Renal cortex interstitium (tissue), 11 donors: Measurements from ENCODE around the gene GPD1. TPM values are rescaled to one million over a fixed set of nuclear protein-coding genes. Genes with fewer than 3 reads are reported as not detected.
A peak's percentile ranks its signal among the peaks of the same experiment; 100 is the strongest.
"Not testable (repeated sequence)": the region's sequence is repeated elsewhere in the genome, so short reads cannot be mapped to it uniquely, and the experiment has no call there.

Experiments
- DNase-seq, 11 donors: peaks; one replicate each; pipeline ENCODE4 v3.0.0-alpha.2; 2013; ENCODE audit warnings: low read depth in 9 of 11, low spot score in 4 of 11; ENCODE audit errors: extremely low read depth in 1 of 11
- polyA plus RNA-seq, 3 donors: library from polyadenylated mRNA; unstranded; fragments of 120-200 nt; gene quantifications; one replicate each; pipeline ENCODE4 v1.2.1, GENCODE V29; 2013; ENCODE audit not compliant: insufficient read length in 3 of 3

Gene GPD1
- polyA plus RNA-seq, 3 donors, result 57.2 to 83.3 (median 65.6) TPM

- no peak for DNase-seq
These were observed 6.4 kb downstream of the GPD1 start for GRCh38 chr12:50110127-50110761.

- peak in 8 of 11 donors; percentile 43 to 81 (median 70) for DNase-seq
These were observed 7.0 kb downstream of the GPD1 start for GRCh38 chr12:50110762-50111351.

- no peak for DNase-seq
These were observed 7.5 kb downstream of the GPD1 start for GRCh38 chr12:50111395-50111692.

- peak; percentile 96 to 99 (median 99) for DNase-seq
These were observed 8.1 kb downstream of the GPD1 start, which contains the start of gene COX14 for GRCh38 chr12:50111693-50112455. TSS of gene COX14 (plus strand) at chr12:50112236. CDS start at chr12:50120044, 7,808 bp downstream.

- no peak for DNase-seq
These were observed 8.8 kb downstream of the GPD1 start for GRCh38 chr12:50112456-50113218.

GRCh38 chr12:50117057-50117622, 13.3 kb downstream of the GPD1 start:
- DNase-seq, result no peak

GRCh38 chr12:50119387-50119786, 15.6 kb downstream of the GPD1 start:
- DNase-seq, result no peak

- no peak for DNase-seq
These were observed 16.7 kb downstream of the GPD1 start for GRCh38 chr12:50120521-50120920.

- DNase-seq, result no peak
These were observed 17.1 kb downstream of the GPD1 start for GRCh38 chr12:50120953-50121352.

GRCh38 chr12:50121641-50122040, 17.8 kb downstream of the GPD1 start:
- no peak for DNase-seq

GRCh38 chr12:50123203-50123602, 19.4 kb downstream of the GPD1 start:
- no peak for DNase-seq

- DNase-seq, result no peak
These were observed 23.7 kb downstream of the GPD1 start for GRCh38 chr12:50127546-50127945.

- DNase-seq, result no peak
These were observed 25.5 kb downstream of the GPD1 start for GRCh38 chr12:50129290-50129689.

GRCh38 chr12:50132505-50133135, 28.8 kb downstream of the GPD1 start:
- no peak for DNase-seq

- DNase-seq, result no peak
These were observed 39.2 kb downstream of the GPD1 start for GRCh38 chr12:50142993-50143392.

GRCh38 chr12:50145439-50145838, 41.6 kb downstream of the GPD1 start:
- DNase-seq, result no peak

- no peak for DNase-seq
These were observed 43.5 kb downstream of the GPD1 start for GRCh38 chr12:50147281-50147680.

- DNase-seq, result not testable (repeated sequence)
These were observed 44.2 kb downstream of the GPD1 start for GRCh38 chr12:50148011-50148410.

GRCh38 chr12:50149311-50149710, 45.5 kb downstream of the GPD1 start:
- DNase-seq, result no peak
